Activated T-helper 17 cell treated with anti-CD3 and anti-CD28 coated beads, Interleukin-2, amount 50 U/mL, for 72 hours (primary cell): Measurements from ENCODE around the gene PDGFA. TPM values are rescaled to one million over a fixed set of nuclear protein-coding genes. Genes with fewer than 3 reads are reported as not detected.

Source experiments
- ATAC-seq: fragments of 150-1000 bp; cut with Tn5 transposase; replicated peaks from 2 replicates; pipeline ENCODE4 v1.10.0; 2021; ENCODE audit warnings: mild to moderate bottlenecking, moderate library complexity
- H3K27ac Mint-ChIP-seq: one replicate; pipeline ENCODE4 v1.8.0; 2022; ENCODE audit warnings: mixed read lengths
- H3K27me3 Mint-ChIP-seq: one replicate; pipeline ENCODE4 v1.8.0; 2022; ENCODE audit warnings: mixed read lengths
- H3K36me3 Mint-ChIP-seq: one replicate; pipeline ENCODE4 v1.8.0; 2022; ENCODE audit warnings: low read depth, mild to moderate bottlenecking, mixed read lengths
- H3K4me1 Mint-ChIP-seq: one replicate; pipeline ENCODE4 v1.8.0; 2022; ENCODE audit warnings: mixed read lengths
- H3K4me3 Mint-ChIP-seq: one replicate; pipeline ENCODE4 v1.8.0; 2022; ENCODE audit warnings: mild to moderate bottlenecking, mixed read lengths
- H3K9me3 Mint-ChIP-seq: one replicate; pipeline ENCODE4 v1.8.0; 2022; ENCODE audit warnings: mixed read lengths
- total RNA-seq, 2 donors: library from RNA; stranded (reverse); gene quantifications; one replicate each; pipeline ENCODE4 v1.2.3, GENCODE V29; 2022

The PDGFA gene
- total RNA-seq, 2 donors from 2014 or later, result 11.9 to 28.1 TPM

- Mint-ChIP-seq H3K4me3 (no peak overlapping the region), H3K27me3 (peaks cover 12% of the 10 kb centered on the region)
Measured at GRCh38 chr7:479948-480499, 39.6 kb downstream of the PDGFA start.

GRCh38 chr7:479115-479947, 40.3 kb downstream of the PDGFA start:
- H3K27ac Mint-ChIP-seq, result no peak overlapping the region
- no peak for ATAC-seq
- peaks cover 9% of the 10 kb centered on the region for H3K9me3 Mint-ChIP-seq
- H3K36me3 Mint-ChIP-seq, result no peaks in the 10 kb centered on the region
- peaks cover 12% of the 10 kb centered on the region for H3K27me3 Mint-ChIP-seq
- H3K4me3 Mint-ChIP-seq, result no peak overlapping the region
- no peaks in the 10 kb centered on the region for H3K4me1 Mint-ChIP-seq

More at GRCh38 chr7:479948-480499, 39.6 kb downstream of the PDGFA start:
- no peak overlapping the region for H3K27ac Mint-ChIP-seq
- no peaks in the 10 kb centered on the region for H3K36me3 Mint-ChIP-seq
- peaks cover 9% of the 10 kb centered on the region for H3K9me3 Mint-ChIP-seq
- no peaks in the 10 kb centered on the region for H3K4me1 Mint-ChIP-seq
- no peak for ATAC-seq

- ATAC-seq, result no peak
- H3K4me3 Mint-ChIP-seq, result no peak overlapping the region
- H3K27ac Mint-ChIP-seq, result no peak overlapping the region
- peaks cover 6% of the 10 kb centered on the region for H3K9me3 Mint-ChIP-seq
- H3K36me3 Mint-ChIP-seq, result no peaks in the 10 kb centered on the region
- peaks cover 9% of the 10 kb centered on the region for H3K27me3 Mint-ChIP-seq
- no peaks in the 10 kb centered on the region for H3K4me1 Mint-ChIP-seq
Measured at GRCh38 chr7:477626-478220, 41.9 kb downstream of the PDGFA start.

- Mint-ChIP-seq H3K9me3 (no peaks in the 10 kb centered on the region), H3K27me3 (no peaks in the 10 kb centered on the region), H3K4me3 (no peak overlapping the region), H3K36me3 (no peaks in the 10 kb centered on the region), H3K4me1 (no peaks in the 10 kb centered on the region), H3K27ac (no peak overlapping the region)
- ATAC-seq, result no peak
Measured at GRCh38 chr7:476736-477360, 42.8 kb downstream of the PDGFA start.

- Mint-ChIP-seq H3K4me1 (no peaks in the 10 kb centered on the region), H3K27me3 (no peaks in the 10 kb centered on the region), H3K36me3 (no peaks in the 10 kb centered on the region), H3K4me3 (no peak overlapping the region), H3K9me3 (no peaks in the 10 kb centered on the region), H3K27ac (no peak overlapping the region)
- no peak for ATAC-seq
Measured at GRCh38 chr7:475951-476441, 43.6 kb downstream of the PDGFA start.

- Mint-ChIP-seq H3K9me3 (no peaks in the 10 kb centered on the region), H3K4me1 (no peaks in the 10 kb centered on the region), H3K4me3 (no peak overlapping the region), H3K36me3 (no peaks in the 10 kb centered on the region), H3K27ac (no peak overlapping the region), H3K27me3 (no peaks in the 10 kb centered on the region)
- ATAC-seq, result no peak
Measured at GRCh38 chr7:475425-475728, 44.3 kb downstream of the PDGFA start.

GRCh38 chr7:474605-475424, 44.8 kb downstream of the PDGFA start:
- H3K27ac Mint-ChIP-seq, result no peak overlapping the region
- ATAC-seq, result no peak
- H3K4me3 Mint-ChIP-seq, result no peak overlapping the region
- H3K36me3 Mint-ChIP-seq, result no peaks in the 10 kb centered on the region
- no peaks in the 10 kb centered on the region for H3K9me3 Mint-ChIP-seq
- H3K4me1 Mint-ChIP-seq, result no peaks in the 10 kb centered on the region
- no peaks in the 10 kb centered on the region for H3K27me3 Mint-ChIP-seq

GRCh38 chr7:473870-474604, 45.6 kb downstream of the PDGFA start:
- Mint-ChIP-seq H3K4me1 (no peaks in the 10 kb centered on the region), H3K36me3 (no peaks in the 10 kb centered on the region), H3K4me3 (no peak overlapping the region), H3K27ac (no peak overlapping the region), H3K9me3 (no peaks in the 10 kb centered on the region), H3K27me3 (no peaks in the 10 kb centered on the region)
- no peak for ATAC-seq

GRCh38 chr7:473211-473734, 46.4 kb downstream of the PDGFA start:
- Mint-ChIP-seq H3K9me3 (peaks cover 2% of the 10 kb centered on the region), H3K4me1 (peaks cover 4% of the 10 kb centered on the region), H3K27ac (no peak overlapping the region), H3K27me3 (no peaks in the 10 kb centered on the region), H3K36me3 (no peaks in the 10 kb centered on the region), H3K4me3 (no peak overlapping the region)
- no peak for ATAC-seq

GRCh38 chr7:472640-472957, 47.0 kb downstream of the PDGFA start:
- Mint-ChIP-seq H3K27me3 (no peaks in the 10 kb centered on the region), H3K4me1 (peaks cover 10% of the 10 kb centered on the region), H3K36me3 (no peaks in the 10 kb centered on the region), H3K4me3 (no peak overlapping the region), H3K9me3 (peaks cover 9% of the 10 kb centered on the region), H3K27ac (no peak overlapping the region)
- peak; percentile 66 for ATAC-seq

- H3K27me3 Mint-ChIP-seq, result no peaks in the 10 kb centered on the region
- no peaks in the 10 kb centered on the region for H3K36me3 Mint-ChIP-seq
- no peak for ATAC-seq
- peaks cover 13% of the 10 kb centered on the region for H3K9me3 Mint-ChIP-seq
- H3K27ac Mint-ChIP-seq, result no peak overlapping the region
- H3K4me3 Mint-ChIP-seq, result no peak overlapping the region
- H3K4me1 Mint-ChIP-seq, result peaks cover 15% of the 10 kb centered on the region
Measured at GRCh38 chr7:471866-472639, 47.6 kb downstream of the PDGFA start.

- no peak for ATAC-seq
Measured at GRCh38 chr7:471191-471865, 48.3 kb downstream of the PDGFA start.

More at GRCh38 chr7:471191-471865, 48.3 kb downstream of the PDGFA start:
- no peaks in the 10 kb centered on the region for H3K36me3 Mint-ChIP-seq
- no peak overlapping the region for H3K27ac Mint-ChIP-seq
- no peak overlapping the region for H3K4me3 Mint-ChIP-seq
- H3K9me3 Mint-ChIP-seq, result peaks cover 13% of the 10 kb centered on the region
- H3K27me3 Mint-ChIP-seq, result no peaks in the 10 kb centered on the region
- peaks cover 15% of the 10 kb centered on the region for H3K4me1 Mint-ChIP-seq
